Loucy (cell line): ENCODE results near the gene SIRT6.

Experiments used
- H2AFZ ChIP-seq: fragments of 200-600 bp; sonication (generic); 2 replicates; pipeline ENCODE4 v1.6.0; 2016; ENCODE audit warnings: antibody characterized with exemption, mild to moderate bottlenecking, low read length, moderate library complexity
- H3F3A ChIP-seq: fragments of 200-600 bp; 2 replicates; pipeline ENCODE4 v1.6.0; 2016; ENCODE audit warnings: antibody characterized with exemption, low read depth, mild to moderate bottlenecking
- H3K27me3 ChIP-seq: fragments of 200-600 bp; sonication (generic); 2 replicates; pipeline ENCODE4 v1.6.1; 2014; ENCODE audit warnings: low read length, mild to moderate bottlenecking; ENCODE audit not compliant: insufficient read depth, poor library complexity, severe bottlenecking
- H3K36me3 ChIP-seq: fragments of 200-600 bp; sonication (generic); 2 replicates; pipeline ENCODE4 v1.6.1; 2016; ENCODE audit warnings: low read length; ENCODE audit not compliant: insufficient read depth
- H3K4me1 ChIP-seq: fragments of 200-600 bp; sonication (generic); 2 replicates; pipeline ENCODE4 v1.5.1; 2014; ENCODE audit warnings: low read length, mild to moderate bottlenecking; ENCODE audit not compliant: insufficient read depth, poor library complexity, severe bottlenecking
- H3K4me2 ChIP-seq: fragments of 200-600 bp; sonication (generic); 2 replicates; pipeline ENCODE4 v1.6.0; 2014; ENCODE audit warnings: antibody characterized with exemption, low read length, low read depth, mild to moderate bottlenecking; ENCODE audit not compliant: poor library complexity, severe bottlenecking
- H3K4me3 ChIP-seq: fragments of 200-600 bp; sonication (generic); 2 replicates; pipeline ENCODE4 v1.5.1; 2014; ENCODE audit warnings: low read length, mild to moderate bottlenecking, mixed read lengths; ENCODE audit not compliant: poor library complexity, severe bottlenecking
- H3K79me2 ChIP-seq: fragments of 200-600 bp; sonication (generic); 2 replicates; pipeline ENCODE4 v1.6.1; 2014; ENCODE audit warnings: low read length; ENCODE audit not compliant: insufficient read depth
- H3K9ac ChIP-seq: fragments of 200-600 bp; sonication (generic); 2 replicates; pipeline ENCODE4 v1.6.0; 2014; ENCODE audit warnings: mild to moderate bottlenecking, low read depth, low read length, moderate library complexity; ENCODE audit not compliant: poor library complexity, severe bottlenecking
- H3K9me2 ChIP-seq: fragments of 200-600 bp; sonication (generic); replicated peaks from 2 replicates; pipeline ENCODE4 v1.6.1; 2016; ENCODE audit warnings: low read depth, low read length, mixed read lengths
- H3K9me3 ChIP-seq: fragments of 200-600 bp; sonication (generic); 2 replicates; pipeline ENCODE4 v1.6.1; 2014; ENCODE audit warnings: mild to moderate bottlenecking, antibody characterized with exemption, low read length, low read depth; ENCODE audit not compliant: insufficient read depth
- H4K20me1 ChIP-seq: fragments of 200-600 bp; sonication (generic); 2 replicates; pipeline ENCODE4 v1.6.0; 2014; ENCODE audit warnings: antibody characterized with exemption, low read length, mild to moderate bottlenecking; ENCODE audit not compliant: insufficient read depth, poor library complexity, severe bottlenecking
- EZH2phosphoT487 ChIP-seq: fragments of 200-600 bp; IDR thresholded peaks from 2 replicates; pipeline ENCODE4 v1.6.1; 2018; ENCODE audit warnings: antibody characterized with exemption, mild to moderate bottlenecking, moderate library complexity, borderline replicate concordance
- TF ChIP-seq, protein P1 (sequence below): fragments of 200-600 bp; sonication (generic); conservative IDR thresholded peaks from 2 replicates; pipeline ENCODE4 v1.5.1; 2014; ENCODE audit warnings: mild to moderate bottlenecking, antibody characterized with exemption, low read length

The SIRT6 gene

GRCh38 chr19:4217429-4218264 is 35.3 kb upstream of the SIRT6 start:
- Histone ChIP-seq H2AFZ (no peak overlapping the region), H3K9me3 (no peaks in the 10 kb centered on the region), H3K4me1 (no peaks in the 10 kb centered on the region), H3K4me3 (no peak overlapping the region), H3K79me2 (no peaks in the 10 kb centered on the region), H3K27me3 (no peaks in the 10 kb centered on the region), H3F3A (no peaks in the 10 kb centered on the region), H3K4me2 (no peak overlapping the region), H4K20me1 (no peaks in the 10 kb centered on the region), H3K9me2 (no peaks in the 10 kb centered on the region), H3K9ac (no peak overlapping the region), H3K36me3 (no peaks in the 10 kb centered on the region)
- TF ChIP-seq, protein P1, sequence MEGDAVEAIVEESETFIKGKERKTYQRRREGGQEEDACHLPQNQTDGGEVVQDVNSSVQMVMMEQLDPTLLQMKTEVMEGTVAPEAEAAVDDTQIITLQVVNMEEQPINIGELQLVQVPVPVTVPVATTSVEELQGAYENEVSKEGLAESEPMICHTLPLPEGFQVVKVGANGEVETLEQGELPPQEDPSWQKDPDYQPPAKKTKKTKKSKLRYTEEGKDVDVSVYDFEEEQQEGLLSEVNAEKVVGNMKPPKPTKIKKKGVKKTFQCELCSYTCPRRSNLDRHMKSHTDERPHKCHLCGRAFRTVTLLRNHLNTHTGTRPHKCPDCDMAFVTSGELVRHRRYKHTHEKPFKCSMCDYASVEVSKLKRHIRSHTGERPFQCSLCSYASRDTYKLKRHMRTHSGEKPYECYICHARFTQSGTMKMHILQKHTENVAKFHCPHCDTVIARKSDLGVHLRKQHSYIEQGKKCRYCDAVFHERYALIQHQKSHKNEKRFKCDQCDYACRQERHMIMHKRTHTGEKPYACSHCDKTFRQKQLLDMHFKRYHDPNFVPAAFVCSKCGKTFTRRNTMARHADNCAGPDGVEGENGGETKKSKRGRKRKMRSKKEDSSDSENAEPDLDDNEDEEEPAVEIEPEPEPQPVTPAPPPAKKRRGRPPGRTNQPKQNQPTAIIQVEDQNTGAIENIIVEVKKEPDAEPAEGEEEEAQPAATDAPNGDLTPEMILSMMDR: no peak
- TF ChIP-seq EZH2phosphoT487: no peak

- H3K9ac ChIP-seq: no peak overlapping the region
- H3K4me1 ChIP-seq: no peaks in the 10 kb centered on the region
- H3K36me3 ChIP-seq: no peaks in the 10 kb centered on the region
- H3K9me3 ChIP-seq: no peaks in the 10 kb centered on the region
- no peaks in the 10 kb centered on the region for H3F3A ChIP-seq
- H3K4me2 ChIP-seq: no peak overlapping the region
- H3K79me2 ChIP-seq: no peaks in the 10 kb centered on the region
- no peaks in the 10 kb centered on the region for H4K20me1 ChIP-seq
- no peak overlapping the region for H2AFZ ChIP-seq
- H3K27me3 ChIP-seq: no peaks in the 10 kb centered on the region
- no peak overlapping the region for H3K4me3 ChIP-seq
- no peak for TF ChIP-seq EZH2phosphoT487
- TF ChIP-seq, protein P1: no peak
- H3K9me2 ChIP-seq: no peaks in the 10 kb centered on the region
Measured at GRCh38 chr19:4216846-4217245, 34.5 kb upstream of the SIRT6 start.

DNA sequence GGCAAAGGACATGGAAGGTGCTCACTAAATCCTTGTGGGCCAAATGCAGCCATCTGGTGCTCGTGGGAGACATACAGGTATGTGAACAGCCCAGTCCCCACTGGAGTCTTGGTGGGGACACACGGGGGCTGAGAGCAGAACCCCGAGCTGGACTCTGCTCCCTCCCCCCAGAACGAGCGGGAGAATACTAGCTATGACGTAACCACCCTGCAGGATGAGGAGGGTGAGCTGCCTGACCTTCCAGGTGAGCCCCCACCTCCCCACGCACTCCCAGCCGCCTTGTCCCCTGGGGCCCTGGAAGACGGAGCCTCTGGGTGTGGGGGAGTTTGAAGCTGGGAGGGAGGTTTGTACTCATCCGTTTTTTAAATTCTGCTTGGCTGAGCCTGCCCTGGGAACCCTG is 33.4 kb upstream of the SIRT6 start:
- H3K4me1 ChIP-seq: no peaks in the 10 kb centered on the region
- H3K4me2 ChIP-seq: no peak overlapping the region
- H3K9me2 ChIP-seq: no peaks in the 10 kb centered on the region
- H4K20me1 ChIP-seq: no peaks in the 10 kb centered on the region
- no peaks in the 10 kb centered on the region for H3K36me3 ChIP-seq
- TF ChIP-seq, protein P1: no peak
- TF ChIP-seq EZH2phosphoT487: no peak
- H3K27me3 ChIP-seq: no peaks in the 10 kb centered on the region
- no peaks in the 10 kb centered on the region for H3F3A ChIP-seq
- H3K9ac ChIP-seq: no peak overlapping the region
- no peak overlapping the region for H3K4me3 ChIP-seq
- H2AFZ ChIP-seq: no peak overlapping the region
- H3K9me3 ChIP-seq: no peaks in the 10 kb centered on the region
- H3K79me2 ChIP-seq: no peaks in the 10 kb centered on the region
